GM18858 (cell line): ENCODE measurements around the gene AGBL1.
"Not testable (repeated sequence)": the region's sequence is repeated elsewhere in the genome, so short reads cannot be mapped to it uniquely, and the experiment has no call there.

ENCODE experiments used
- ATAC-seq: cut with Tn5 transposase; IDR thresholded peaks from one replicate; pipeline ENCODE4 v1.9.1; 2021; ENCODE audit not compliant: unreplicated experiment

AGBL1 gene

GRCh38 chr15:86082619-86083380, 3.1 kb downstream of the AGBL1 start:
- no peak for ATAC-seq

- ATAC-seq = no peak
Measured at GRCh38 chr15:86087808-86088207, 8.1 kb downstream of the AGBL1 start.

- ATAC-seq = no peak
Measured at GRCh38 chr15:86089422-86089821, 9.8 kb downstream of the AGBL1 start.

GRCh38 chr15:86101818-86102217, 22.1 kb downstream of the AGBL1 start:
- ATAC-seq = no peak

GRCh38 chr15:86103825-86104224, 24.2 kb downstream of the AGBL1 start:
- no peak for ATAC-seq

GRCh38 chr15:86106306-86106705, 26.6 kb downstream of the AGBL1 start:
- ATAC-seq = no peak

GRCh38 chr15:86115145-86115801, 35.6 kb downstream of the AGBL1 start:
- no peak for ATAC-seq

GRCh38 chr15:86121568-86122225, 42.0 kb downstream of the AGBL1 start:
- no peak for ATAC-seq

GRCh38 chr15:86122691-86123391, 43.2 kb downstream of the AGBL1 start:
- ATAC-seq = not testable (repeated sequence)

- ATAC-seq = no peak
Measured at GRCh38 chr15:86125775-86126174, 46.1 kb downstream of the AGBL1 start.

- no peak for ATAC-seq
Measured at GRCh38 chr15:86127547-86127946, 47.9 kb downstream of the AGBL1 start.

- no peak for ATAC-seq
Measured at GRCh38 chr15:86135041-86135440, 55.4 kb downstream of the AGBL1 start.

- ATAC-seq = no peak
Measured at GRCh38 chr15:86136861-86137260, 57.2 kb downstream of the AGBL1 start.

GRCh38 chr15:86138798-86139197, 59.1 kb downstream of the AGBL1 start:
- no peak for ATAC-seq

GRCh38 chr15:86139828-86140227, 60.2 kb downstream of the AGBL1 start:
- ATAC-seq = no peak

GRCh38 chr15:86154705-86155104, 75.0 kb downstream of the AGBL1 start:
- ATAC-seq = no peak

GRCh38 chr15:86155551-86155950, 75.9 kb downstream of the AGBL1 start:
- ATAC-seq = no peak

GRCh38 chr15:86157606-86158293, 78.1 kb downstream of the AGBL1 start:
- no peak for ATAC-seq

- ATAC-seq = no peak
Measured at GRCh38 chr15:86159468-86159867, 79.8 kb downstream of the AGBL1 start.

- no peak for ATAC-seq
Measured at GRCh38 chr15:86161250-86161649, 81.6 kb downstream of the AGBL1 start.

- no peak for ATAC-seq
Measured at GRCh38 chr15:86162172-86162591, 82.5 kb downstream of the AGBL1 start.
